Dedifferentiated amniotic fluid mesenchymal stem cell (primary cell): ENCODE data around the gene ANKIB1.
A peak's percentile ranks its signal among the peaks of the same experiment; 100 is the strongest.

Experiments used
- DNase-seq: peaks from one replicate; pipeline ENCODE4 v3.0.0-alpha.2; 2016; ENCODE audit errors: extremely low spot score

ANKIB1 gene

GRCh38 chr7:92447345-92448204, 201.8 kb downstream of the ANKIB1 start, which contains the start of gene GATAD1:
Gene GATAD1 (plus strand): TSS chr7:92447482. CDS start chr7:92447730, 248 bp downstream.
- peak; percentile 91 for DNase-seq

- DNase-seq = peak; percentile 49
These were observed 202.5 kb downstream of the ANKIB1 start for GRCh38 chr7:92448205-92448747.
